PFSK-1 (cell line): ENCODE measurements around the gene TRIM50.

Experiments
- FOXP2 ChIP-seq: optimal IDR thresholded peaks from 2 replicates; pipeline ENCODE3; 2011; ENCODE audit warnings: borderline replicate concordance, control low read depth, inconsistent platforms; ENCODE audit not compliant: insufficient read depth; ENCODE audit errors: extremely low read length, extremely low read depth
- POLR2AphosphoS5 ChIP-seq: IDR thresholded peaks from 2 replicates; pipeline ENCODE4 v1.6.1; 2012; ENCODE audit warnings: low read depth, mild to moderate bottlenecking, control low read depth, low read length, moderate library complexity
- REST ChIP-seq, 2 experiments: IDR thresholded peaks; 2 replicates each; pipeline versions ENCODE4 v1.6.1 to v1.8.0; 2011 to 2012; ENCODE audit warnings: low read depth in 2 of 2, low read length in 2 of 2, control low read depth in 1 of 2, inconsistent platforms in 1 of 2, mild to moderate bottlenecking in 1 of 2, moderate library complexity in 1 of 2; ENCODE audit not compliant: insufficient read depth in 1 of 2
- SIN3A ChIP-seq: IDR thresholded peaks from 2 replicates; pipeline ENCODE4 v1.6.1; 2012; ENCODE audit warnings: mild to moderate bottlenecking, low read length, moderate library complexity, borderline replicate concordance; ENCODE audit not compliant: insufficient read depth
- TAF1 ChIP-seq: IDR thresholded peaks from 2 replicates; pipeline ENCODE4 v1.6.1; 2012; ENCODE audit warnings: low read length, control low read depth, borderline replicate concordance; ENCODE audit not compliant: insufficient read depth

TRIM50 gene

GRCh38 chr7:73366127-73366526, 38.2 kb upstream of the TRIM50 start:
- TF ChIP-seq FOXP2 (no peak), REST (IDR thresholded peaks at IDR 0.05; ENCODE audit: insufficient read depth in 1 of 2, low read depth in 2 of 2, low read length in 2 of 2) (no peak), TAF1 (no peak), POLR2AphosphoS5 (no peak), SIN3A (no peak)

GRCh38 chr7:73364006-73364728, 36.3 kb upstream of the TRIM50 start:
- no peak for TF ChIP-seq POLR2AphosphoS5
- TF ChIP-seq REST (IDR thresholded peaks at IDR 0.05; ENCODE audit: insufficient read depth in 1 of 2, low read depth in 2 of 2, low read length in 2 of 2) = no peak
- TF ChIP-seq TAF1 = no peak
- TF ChIP-seq SIN3A = no peak
- TF ChIP-seq FOXP2 = no peak

GRCh38 chr7:73363225-73364005, 35.5 kb upstream of the TRIM50 start:
- TF ChIP-seq POLR2AphosphoS5 (no peak), FOXP2 (no peak), TAF1 (no peak), REST (IDR thresholded peaks at IDR 0.05; ENCODE audit: insufficient read depth in 1 of 2, low read depth in 2 of 2, low read length in 2 of 2) (no peak), SIN3A (no peak)

- no peak for TF ChIP-seq FOXP2
- TF ChIP-seq REST (IDR thresholded peaks at IDR 0.05; ENCODE audit: insufficient read depth in 1 of 2, low read depth in 2 of 2, low read length in 2 of 2) = no peak
- no peak for TF ChIP-seq POLR2AphosphoS5
- TF ChIP-seq SIN3A = no peak
- TF ChIP-seq TAF1 = no peak
Measured at GRCh38 chr7:73359746-73360375, 32.0 kb upstream of the TRIM50 start.
